Measurements from ENCODE around the gene CTBP2.
A peak's percentile ranks its signal among the peaks of the same experiment; 100 is the strongest.
"Not testable (repeated sequence)": the region's sequence is repeated elsewhere in the genome, so short reads cannot be mapped to it uniquely, and the experiment has no call there.

The CTBP2 gene

GRCh38 chr10:125156739-125157480, 3.5 kb downstream of the CTBP2 start:
- no peak for DNase-seq

DNA sequence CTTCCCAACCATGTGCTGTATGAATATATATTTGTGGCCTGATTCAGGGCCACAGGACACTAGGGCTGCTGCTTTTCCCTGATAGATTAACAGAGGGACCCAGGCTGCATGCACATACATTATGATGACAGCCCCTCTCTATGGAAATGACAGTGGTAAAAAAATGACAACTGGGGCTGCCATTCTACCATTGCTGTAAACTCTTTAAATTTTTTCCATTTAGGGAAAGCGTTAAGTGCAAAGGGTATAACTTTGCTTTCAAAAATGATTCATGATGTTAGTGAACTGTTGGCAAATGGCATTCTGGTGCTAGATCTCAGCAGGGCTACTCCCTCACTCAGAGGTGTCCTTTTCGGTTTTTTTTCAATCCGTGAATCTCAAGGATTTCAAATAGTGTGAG, 4.2 kb downstream of the CTBP2 start:
- no peak for DNase-seq

DNA sequence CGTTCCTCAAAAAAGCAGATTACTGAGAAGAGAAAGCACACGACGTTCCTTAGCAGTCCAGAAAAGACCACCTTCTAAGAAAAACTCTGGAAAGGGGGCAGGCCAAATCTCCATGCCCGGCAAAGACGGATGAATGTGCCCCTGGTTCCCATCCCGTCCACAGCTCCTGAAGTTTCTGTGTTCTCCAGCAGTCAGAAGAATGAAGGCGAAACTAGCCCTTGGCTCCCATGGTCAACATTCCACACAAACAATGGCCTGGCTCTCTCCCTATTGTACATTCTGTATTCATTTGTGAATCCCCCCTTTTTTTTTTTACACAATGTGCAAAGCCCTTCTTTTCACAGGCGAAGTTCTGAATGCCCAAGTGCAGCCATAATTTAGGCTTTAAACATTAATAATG, 5.3 kb downstream of the CTBP2 start:
- DNase-seq: no peak

- no peak for DNase-seq
Observed at GRCh38 chr10:125154529-125154928, 5.8 kb downstream of the CTBP2 start.

GRCh38 chr10:125153703-125154490, 6.5 kb downstream of the CTBP2 start:
- DNase-seq: no peak

GRCh38 chr10:125152450-125153368, 7.7 kb downstream of the CTBP2 start:
- DNase-seq: no peak

DNA sequence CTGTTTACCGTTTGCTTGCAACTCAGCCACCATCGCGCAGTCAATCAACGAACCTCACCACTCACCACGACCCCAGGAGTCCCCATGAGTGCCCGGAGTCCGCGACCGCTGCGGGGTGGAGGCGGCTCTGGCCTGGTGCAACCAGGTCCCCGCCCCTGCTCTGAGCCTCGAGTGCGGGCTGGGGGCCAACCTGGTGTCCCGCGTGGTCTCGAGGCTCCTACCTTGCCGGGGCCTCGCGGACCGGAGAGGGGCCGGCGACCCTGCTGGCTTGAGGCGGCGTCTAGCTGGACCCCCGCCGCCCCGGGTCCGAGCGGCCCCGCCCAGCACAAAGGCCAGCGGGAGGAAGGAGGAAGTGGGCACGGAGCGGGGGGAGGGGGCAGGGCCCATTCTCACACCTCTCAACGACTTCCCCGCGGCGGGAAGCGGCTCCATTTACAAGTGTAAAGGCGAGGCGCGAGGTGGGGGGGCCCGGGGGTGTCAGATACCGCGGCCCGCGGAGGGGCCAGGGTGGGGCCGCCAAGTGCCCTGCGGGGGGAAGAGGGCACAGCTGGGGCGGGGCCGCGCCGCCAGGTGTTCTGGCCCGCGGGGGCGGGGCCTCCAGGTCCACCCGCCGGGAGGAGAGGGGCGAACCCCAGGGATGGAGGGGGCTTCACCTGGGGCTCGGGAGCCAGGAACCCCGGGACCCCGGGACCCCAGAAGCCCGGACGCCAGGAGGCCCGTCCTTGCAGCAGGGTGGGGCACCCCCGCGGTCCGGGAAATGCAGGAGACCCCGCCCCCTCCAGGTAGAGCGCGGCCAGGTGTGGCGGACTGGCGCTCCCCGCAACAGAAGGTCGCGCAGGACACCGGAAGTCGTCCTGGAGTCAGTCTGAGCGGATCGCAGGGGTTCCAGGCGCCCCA, 8.6 kb downstream of the CTBP2 start:
- DNase-seq: no peak

- no peak for DNase-seq
Observed at GRCh38 chr10:125151170-125151552, 9.2 kb downstream of the CTBP2 start.

- DNase-seq: not testable (repeated sequence)
Observed at GRCh38 chr10:125150376-125151083, 9.8 kb downstream of the CTBP2 start.

GRCh38 chr10:125149680-125150047, 10.7 kb downstream of the CTBP2 start:
- DNase-seq: no peak

DNA sequence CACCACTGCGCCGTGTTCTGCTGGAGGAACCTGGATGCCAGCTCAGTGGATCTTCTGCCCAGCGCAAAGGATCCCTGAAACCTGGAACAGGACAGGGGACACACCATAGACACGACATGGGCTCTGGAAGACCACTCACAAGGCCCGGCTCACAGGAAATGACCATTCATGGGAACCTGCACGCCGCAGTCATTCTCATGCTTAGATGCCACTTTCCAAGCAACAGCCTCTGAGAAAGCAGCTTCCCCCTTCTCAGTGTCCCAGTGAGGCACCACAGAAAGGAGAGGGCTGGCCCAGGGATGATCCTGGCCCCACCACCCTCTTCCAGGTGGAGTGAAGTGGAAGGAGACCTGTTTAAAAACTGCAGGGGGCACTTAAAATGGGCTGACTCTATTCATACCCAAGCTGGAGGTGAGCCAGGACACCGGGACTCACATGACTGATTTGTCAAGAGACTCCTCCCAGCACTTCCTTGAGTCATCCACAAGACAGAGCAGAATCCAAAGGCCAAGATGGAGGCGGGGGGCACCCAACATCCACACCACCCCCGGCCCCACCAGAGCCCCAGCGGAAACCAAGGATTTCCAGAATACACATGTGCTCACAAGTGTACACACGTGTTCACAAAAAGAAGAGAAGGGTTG, 11.2 kb downstream of the CTBP2 start:
- DNase-seq: peak; percentile 68

- DNase-seq: no peak
Observed at GRCh38 chr10:125148528-125148927, 11.8 kb downstream of the CTBP2 start.

GRCh38 chr10:125147971-125148439, 12.4 kb downstream of the CTBP2 start:
- DNase-seq: no peak

- no peak for DNase-seq
Observed at GRCh38 chr10:125146791-125147579, 13.4 kb downstream of the CTBP2 start.

- no peak for DNase-seq
Observed at GRCh38 chr10:125145636-125146035, 14.7 kb downstream of the CTBP2 start.

- DNase-seq: no peak
Observed at GRCh38 chr10:125144693-125145623, 15.4 kb downstream of the CTBP2 start.

- no peak for DNase-seq
Observed at GRCh38 chr10:125144206-125144605, 16.2 kb downstream of the CTBP2 start.

GRCh38 chr10:125142946-125143345, 17.4 kb downstream of the CTBP2 start:
- no peak for DNase-seq
